Activated T-helper 1 cell treated with Interleukin-2 at 50 U/mL for 16 hours (primary cell): Measurements from ENCODE around the gene DCLRE1B.

Experiments
- DNase-seq: peaks from one replicate; pipeline ENCODE4 v3.0.0-alpha.2; 2020; ENCODE audit warnings: low read depth

Gene DCLRE1B

GRCh38 chr1:113928187-113928930, 23.2 kb downstream of the DCLRE1B start:
- no peak for DNase-seq

- peak; percentile 87 for DNase-seq
Observed at GRCh38 chr1:113928941-113929749, 24.0 kb downstream of the DCLRE1B start, which contains the start of gene HIPK1. Gene HIPK1 (plus strand): TSS chr1:113929324.

DNA sequence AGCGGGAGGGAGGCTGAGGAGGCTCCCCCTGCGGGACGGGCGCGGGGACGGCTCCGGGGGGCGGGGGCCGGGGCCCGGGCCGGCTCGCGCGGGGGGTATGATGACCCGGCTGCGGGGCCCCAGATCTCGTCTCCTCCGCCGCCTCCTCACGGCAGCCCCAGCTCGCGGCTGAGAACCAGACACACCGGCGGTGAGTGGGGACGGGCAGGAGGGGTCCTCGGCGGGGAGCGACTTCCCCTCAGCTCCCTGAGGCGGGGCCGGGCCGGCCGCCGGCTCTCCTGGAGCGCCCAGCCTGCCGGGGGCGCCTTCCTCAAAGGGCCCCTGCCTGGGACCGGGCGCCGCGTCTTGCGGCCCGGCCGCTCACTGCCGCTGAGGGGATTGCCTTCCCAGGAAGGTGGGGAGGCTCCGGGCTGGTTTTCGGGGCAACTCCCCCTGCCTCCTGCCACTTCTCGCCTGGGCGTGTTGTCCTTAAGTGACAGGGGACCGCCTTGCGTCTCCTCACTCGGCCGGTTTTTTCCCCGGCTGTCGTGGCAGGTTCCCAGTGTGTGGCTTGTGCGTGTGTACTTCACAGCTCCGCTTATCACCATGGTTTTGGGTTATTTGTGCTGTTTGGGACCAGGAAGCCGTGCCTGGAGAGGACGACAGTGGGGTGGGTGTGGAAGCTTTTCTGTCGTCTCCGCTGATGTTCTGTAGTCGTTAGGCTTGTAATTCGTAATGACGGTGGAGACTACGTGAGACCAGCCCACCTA, 24.8 kb downstream of the DCLRE1B start:
- DNase-seq, result peak; percentile 48

- DNase-seq, result peak; percentile 50
Observed at GRCh38 chr1:113930499-113931161, 25.5 kb downstream of the DCLRE1B start.

GRCh38 chr1:113931451-113931851, 26.3 kb downstream of the DCLRE1B start:
- no peak for DNase-seq

GRCh38 chr1:113934006-113934405, 28.9 kb downstream of the DCLRE1B start:
- no peak for DNase-seq

- DNase-seq, result no peak
Observed at GRCh38 chr1:113934511-113935055, 29.5 kb downstream of the DCLRE1B start.

GRCh38 chr1:113935176-113935575, 30.1 kb downstream of the DCLRE1B start:
- no peak for DNase-seq

DNA sequence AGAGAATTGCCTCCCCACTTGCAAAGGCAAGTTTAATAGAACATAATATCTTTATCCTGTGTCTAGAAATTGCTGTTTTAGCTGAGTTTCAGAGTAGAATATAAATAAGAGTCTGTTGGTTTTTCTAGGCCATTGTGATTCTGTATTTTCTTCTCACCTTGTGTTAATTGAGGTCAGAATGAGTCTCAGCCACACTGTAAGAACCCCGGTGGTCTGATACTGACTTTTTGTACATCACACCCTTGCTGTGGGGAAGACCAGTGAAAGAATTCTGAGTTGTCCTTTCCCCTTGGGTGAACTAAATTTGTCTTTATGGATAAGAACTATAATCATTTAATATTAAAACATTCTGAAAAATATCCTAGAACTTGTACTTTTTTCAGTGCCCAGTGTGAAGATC, 30.8 kb downstream of the DCLRE1B start:
- no peak for DNase-seq

GRCh38 chr1:113937146-113937545, 32.0 kb downstream of the DCLRE1B start:
- DNase-seq, result no peak

GRCh38 chr1:113938192-113938591, 33.1 kb downstream of the DCLRE1B start:
- DNase-seq, result no peak

- DNase-seq, result peak; percentile 7
Observed at GRCh38 chr1:113940365-113941244, 35.5 kb downstream of the DCLRE1B start.

GRCh38 chr1:113941245-113941559, 36.1 kb downstream of the DCLRE1B start:
- DNase-seq, result no peak

DNA sequence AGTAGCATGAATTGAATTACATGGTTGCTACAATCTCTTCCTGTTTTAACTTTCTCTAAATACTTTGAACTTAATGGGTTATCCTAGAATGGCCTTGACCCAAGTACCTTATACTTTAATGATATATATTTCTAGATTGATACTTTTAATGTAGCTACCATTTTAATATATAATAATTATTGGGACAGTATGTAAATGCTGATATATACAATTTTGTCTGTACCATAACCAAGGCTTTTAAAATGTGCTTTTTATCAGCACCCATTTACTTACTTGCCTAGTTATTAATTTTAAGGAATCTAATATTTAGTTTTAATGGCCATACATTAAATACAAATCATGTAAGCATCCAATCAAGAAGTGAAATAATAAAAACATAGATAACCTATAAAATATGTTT, 37.4 kb downstream of the DCLRE1B start:
- no peak for DNase-seq

DNA sequence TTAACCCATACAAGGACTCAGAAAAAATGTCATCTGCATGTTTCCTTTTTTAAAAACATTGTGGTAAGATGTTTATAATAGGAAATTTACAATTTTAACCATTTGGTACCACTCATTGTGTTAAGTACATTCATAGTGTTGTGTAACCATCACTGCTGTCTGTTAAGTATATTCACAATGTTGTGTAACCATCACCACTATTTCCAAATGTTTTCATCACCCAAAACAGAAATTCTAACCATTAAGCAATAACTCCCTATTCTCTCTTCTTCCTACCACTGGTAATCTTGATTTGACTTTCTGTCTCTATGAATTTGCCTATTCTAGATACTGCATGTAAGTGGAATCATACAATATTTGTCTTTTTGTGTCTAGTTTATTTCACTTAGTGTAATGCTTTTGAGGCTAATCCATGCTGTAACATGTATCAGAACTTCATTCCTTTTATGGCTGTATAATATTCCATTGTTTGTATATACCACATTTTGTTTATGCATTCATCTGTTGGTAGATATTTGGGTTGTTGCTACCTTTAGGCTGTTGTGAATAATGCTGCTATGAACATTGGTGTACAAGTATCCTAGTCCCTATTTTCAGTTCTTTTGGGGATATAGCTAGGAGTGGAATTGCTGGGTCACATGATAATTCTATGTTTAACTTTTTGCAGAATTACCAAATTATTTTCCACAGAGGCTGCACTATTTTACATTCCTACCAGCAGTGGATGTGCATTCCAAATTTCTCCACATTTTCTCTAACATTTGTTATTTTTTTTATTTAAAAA, 38.1 kb downstream of the DCLRE1B start:
- DNase-seq, result no peak

DNA sequence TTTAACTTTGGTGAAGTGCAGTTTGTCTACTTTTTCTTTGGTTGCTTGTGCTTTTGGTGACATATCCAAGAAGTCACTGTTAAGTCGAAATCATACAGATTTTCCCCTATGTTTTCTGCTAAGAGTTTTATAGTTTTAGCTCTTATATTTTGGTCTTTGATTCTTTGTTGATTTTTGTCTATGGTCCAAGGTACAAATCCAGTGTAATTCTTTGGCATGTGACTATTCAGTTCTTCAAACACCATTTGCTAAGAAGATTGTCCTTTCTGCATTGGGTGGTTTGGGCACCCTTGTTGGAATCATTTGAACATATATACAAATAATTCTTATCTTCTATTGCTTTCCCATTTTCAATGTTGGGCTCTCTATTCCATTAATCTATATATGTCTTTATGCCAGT, 40.2 kb downstream of the DCLRE1B start:
- no peak for DNase-seq

DNA sequence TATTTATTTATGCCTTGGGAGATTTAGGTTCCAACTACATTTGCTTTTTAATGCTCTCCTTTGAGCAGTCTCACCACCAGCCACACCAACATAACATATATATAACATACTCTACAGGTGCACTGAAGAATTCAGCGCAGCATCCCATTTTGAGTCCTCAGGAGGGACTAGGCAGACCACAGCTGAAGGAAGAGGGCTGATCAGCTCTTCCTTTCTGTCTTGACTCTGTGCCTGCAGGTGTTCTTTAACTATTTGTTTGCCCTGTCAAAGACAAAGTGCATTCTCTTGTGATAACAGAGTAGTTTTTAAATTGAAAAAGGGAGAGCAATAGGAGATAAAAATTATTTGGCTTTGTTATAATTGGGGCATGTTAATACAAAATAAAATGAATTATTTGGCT, 41.0 kb downstream of the DCLRE1B start:
- no peak for DNase-seq

GRCh38 chr1:113946678-113947387, 41.7 kb downstream of the DCLRE1B start:
- DNase-seq, result no peak

GRCh38 chr1:113947388-113948107, 42.4 kb downstream of the DCLRE1B start:
- DNase-seq, result no peak
